ENCODE results near the gene LBHD2. TPM values are rescaled to one million over a fixed set of nuclear protein-coding genes. Genes with fewer than 3 reads are reported as not detected.
"Not testable (repeated sequence)": the region's sequence is repeated elsewhere in the genome, so short reads cannot be mapped to it uniquely, and the experiment has no call there.

Gene LBHD2
- not detected for total RNA-seq

DNA sequence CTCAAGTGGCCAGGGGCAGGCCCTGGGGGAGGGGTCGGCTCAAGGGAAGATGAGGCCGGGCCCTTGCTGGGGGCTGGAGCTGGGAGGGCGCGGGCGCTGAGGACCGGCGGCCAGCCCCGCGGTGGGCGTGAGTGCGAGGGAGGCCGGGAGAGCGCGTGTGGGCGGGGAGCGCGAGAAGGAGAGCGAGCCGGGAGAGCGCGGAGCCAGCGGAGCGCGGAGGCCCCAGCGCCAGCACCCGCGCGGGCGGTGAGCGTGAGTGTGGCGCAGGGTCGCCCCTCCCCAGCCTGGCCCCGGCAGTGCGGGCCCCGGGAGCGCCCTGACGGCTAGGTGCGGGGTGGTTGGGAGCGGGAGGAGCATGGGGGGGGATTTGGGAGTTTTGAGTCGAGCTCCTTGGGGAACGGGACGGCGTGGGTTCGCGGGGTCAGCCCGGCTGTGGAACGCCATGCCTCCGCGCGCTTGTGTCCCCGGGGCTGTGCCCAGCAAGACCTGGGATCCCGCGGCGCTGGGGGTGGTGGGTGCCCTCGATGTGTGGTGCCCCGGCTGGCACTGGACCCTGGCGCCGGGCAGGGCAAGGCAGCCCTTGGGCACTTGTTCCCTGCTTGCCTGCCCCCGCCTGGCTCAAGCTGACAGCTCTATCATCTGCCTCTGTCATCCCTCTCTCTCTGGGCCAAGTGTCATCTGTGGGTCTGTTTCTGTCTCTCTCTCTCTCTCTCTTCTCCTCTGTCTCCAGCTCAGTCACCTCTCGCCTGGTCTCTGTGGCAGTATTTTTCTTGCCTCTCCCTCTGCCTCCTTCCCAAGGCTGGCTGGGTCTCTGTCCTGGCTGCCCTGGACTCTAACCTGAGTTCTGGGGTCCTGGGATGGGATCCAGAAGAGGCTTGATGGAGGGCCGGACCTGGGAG is at the start of gene LBHD2:
TSS of gene LBHD2 (plus strand) at position 190 of the 899 bp plus-strand sequence. CDS start 1,803 bp downstream, outside the sequence.
- Histone ChIP-seq H3K4me1 (peaks cover 5% of the 10 kb centered on the region), H3K9me3 (no peaks in the 10 kb centered on the region), H3K36me3 (no peaks in the 10 kb centered on the region), H3K27ac (no peak within 1 kb of the TSS), H3K4me3 (peak within 1 kb of the TSS; percentile 17 to 32), H3K27me3 (no peaks in the 10 kb centered on the region)
- no peak for TF ChIP-seq POLR2AphosphoS5 (IDR thresholded peaks at IDR 0.05; ENCODE audit: insufficient read depth in 1 of 2, low read depth in 1 of 2)
- TF ChIP-seq, protein P1, sequence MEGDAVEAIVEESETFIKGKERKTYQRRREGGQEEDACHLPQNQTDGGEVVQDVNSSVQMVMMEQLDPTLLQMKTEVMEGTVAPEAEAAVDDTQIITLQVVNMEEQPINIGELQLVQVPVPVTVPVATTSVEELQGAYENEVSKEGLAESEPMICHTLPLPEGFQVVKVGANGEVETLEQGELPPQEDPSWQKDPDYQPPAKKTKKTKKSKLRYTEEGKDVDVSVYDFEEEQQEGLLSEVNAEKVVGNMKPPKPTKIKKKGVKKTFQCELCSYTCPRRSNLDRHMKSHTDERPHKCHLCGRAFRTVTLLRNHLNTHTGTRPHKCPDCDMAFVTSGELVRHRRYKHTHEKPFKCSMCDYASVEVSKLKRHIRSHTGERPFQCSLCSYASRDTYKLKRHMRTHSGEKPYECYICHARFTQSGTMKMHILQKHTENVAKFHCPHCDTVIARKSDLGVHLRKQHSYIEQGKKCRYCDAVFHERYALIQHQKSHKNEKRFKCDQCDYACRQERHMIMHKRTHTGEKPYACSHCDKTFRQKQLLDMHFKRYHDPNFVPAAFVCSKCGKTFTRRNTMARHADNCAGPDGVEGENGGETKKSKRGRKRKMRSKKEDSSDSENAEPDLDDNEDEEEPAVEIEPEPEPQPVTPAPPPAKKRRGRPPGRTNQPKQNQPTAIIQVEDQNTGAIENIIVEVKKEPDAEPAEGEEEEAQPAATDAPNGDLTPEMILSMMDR (IDR thresholded peaks at IDR 0.05) = no peak
- TF ChIP-seq POLR2A (IDR thresholded peaks at IDR 0.05) = no peak
- intact Hi-C loops (cut with DNase I) = no loop called here
- no peak for DNase-seq (ENCODE audit: extremely low spot score in 2 of 2)

DNA sequence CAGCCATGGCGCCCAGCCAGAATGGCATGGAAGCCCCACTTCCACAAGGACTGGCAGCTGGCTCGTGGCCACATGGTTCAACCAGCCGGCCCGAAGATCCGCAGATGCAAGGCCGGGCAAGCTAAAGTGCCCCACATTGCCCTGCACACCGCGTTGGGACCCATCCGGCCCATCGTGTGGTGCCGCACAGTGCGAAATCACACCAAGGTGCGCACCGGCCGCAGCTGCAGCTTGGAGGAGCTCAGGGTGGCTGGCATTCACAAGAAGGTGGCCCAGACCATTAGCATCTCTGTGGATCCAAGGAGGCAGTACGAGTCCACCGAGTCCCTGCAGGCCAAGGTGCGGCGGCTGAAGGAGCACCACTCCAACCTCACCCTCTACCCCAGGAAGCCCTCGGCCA is 42.5 kb upstream of the LBHD2 start:
- Histone ChIP-seq H3K4me3 (no peak overlapping the region), H3K36me3 (peaks cover 0 to 5% of the 10 kb centered on the region in 2 donors), H3K4me1 (peaks cover 25% of the 10 kb centered on the region), H3K27me3 (no peaks in the 10 kb centered on the region), H3K9me3 (no peaks in the 10 kb centered on the region), H3K27ac (no peak overlapping the region)
- no peak for DNase-seq (ENCODE audit: extremely low spot score in 2 of 2)
- intact Hi-C loops (cut with DNase I) = no loop called here
- TF ChIP-seq POLR2A (IDR thresholded peaks at IDR 0.05) (no peak), POLR2AphosphoS5 (IDR thresholded peaks at IDR 0.05; ENCODE audit: insufficient read depth in 1 of 2, low read depth in 1 of 2) (no peak)
- TF ChIP-seq, protein P1 (IDR thresholded peaks at IDR 0.05) = no peak

DNA sequence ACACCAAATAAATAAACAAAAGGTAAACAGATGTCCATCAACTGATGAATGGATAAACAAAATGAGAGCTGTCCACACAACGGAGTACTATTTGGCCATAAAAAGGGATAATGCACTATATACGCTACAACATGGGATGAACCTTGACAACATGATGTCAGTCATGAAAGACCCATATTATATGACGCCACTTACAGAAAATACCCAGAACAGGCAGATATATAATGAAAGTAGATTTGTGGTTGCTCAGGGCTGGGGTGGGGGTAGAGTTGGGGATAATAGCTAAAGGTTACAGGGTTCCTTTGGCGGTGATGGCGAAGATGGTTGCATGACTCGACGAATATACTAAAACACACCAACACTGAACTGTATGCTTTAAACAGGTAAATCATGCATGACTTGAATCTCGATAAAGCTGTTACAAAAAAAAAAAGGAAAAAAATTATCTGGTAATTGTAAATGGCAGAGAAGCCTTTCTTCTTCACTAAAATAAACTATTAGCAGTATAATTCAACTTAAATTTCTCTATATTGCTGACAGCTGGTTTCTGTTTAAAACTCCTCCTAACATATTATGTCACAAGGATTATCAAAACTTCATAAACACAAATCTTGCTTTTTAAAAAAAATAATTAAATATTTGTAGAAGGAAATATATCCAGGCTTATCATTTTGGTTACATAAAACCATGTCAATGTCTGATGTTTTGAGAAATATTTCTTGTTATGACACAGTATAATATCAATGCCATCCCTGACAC is 40.6 kb upstream of the LBHD2 start:
- intact Hi-C loops (cut with DNase I) = no loop called here
- H3K4me3 ChIP-seq = no peak overlapping the region
- TF ChIP-seq, protein P1 (IDR thresholded peaks at IDR 0.05) = no peak
- no peak for TF ChIP-seq POLR2A (IDR thresholded peaks at IDR 0.05)
- no peak for TF ChIP-seq POLR2AphosphoS5 (IDR thresholded peaks at IDR 0.05; ENCODE audit: insufficient read depth in 1 of 2, low read depth in 1 of 2)
- no peak overlapping the region for H3K27ac ChIP-seq
- peaks cover 0 to 5% of the 10 kb centered on the region in 2 donors for H3K36me3 ChIP-seq
- no peaks in the 10 kb centered on the region for H3K9me3 ChIP-seq
- H3K27me3 ChIP-seq = no peaks in the 10 kb centered on the region
- DNase-seq (ENCODE audit: extremely low spot score in 2 of 2) = no peak
- H3K4me1 ChIP-seq = peaks cover 29% of the 10 kb centered on the region

DNA sequence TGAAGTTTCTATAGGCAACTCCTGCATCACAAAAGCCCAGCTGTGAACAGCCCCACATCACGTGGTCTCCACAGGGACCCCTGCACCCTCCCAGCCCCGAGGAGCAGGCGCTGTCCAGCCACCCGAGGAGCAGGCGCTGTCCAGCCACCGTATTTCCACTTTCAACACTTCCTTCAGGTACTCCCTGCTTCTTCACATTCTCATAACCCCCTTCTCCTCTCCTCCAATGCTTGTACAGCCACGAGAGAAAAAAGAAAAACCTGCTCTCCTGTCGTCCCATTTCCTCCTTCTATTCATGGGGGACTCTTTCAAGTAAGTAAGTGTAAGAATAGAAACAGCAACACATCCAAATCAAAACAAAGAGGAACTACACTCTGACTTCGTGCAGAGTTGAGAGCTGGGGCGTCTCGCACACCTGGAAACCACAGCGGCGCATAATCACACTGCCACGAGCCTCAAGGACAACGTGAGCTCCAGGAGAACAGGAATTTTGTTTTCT is 38.6 kb upstream of the LBHD2 start:
- Histone ChIP-seq H3K36me3 (peaks cover 0 to 5% of the 10 kb centered on the region in 2 donors), H3K27me3 (no peaks in the 10 kb centered on the region), H3K27ac (no peak overlapping the region), H3K4me1 (peaks cover 29% of the 10 kb centered on the region), H3K4me3 (no peak overlapping the region), H3K9me3 (no peaks in the 10 kb centered on the region)
- DNase-seq (ENCODE audit: extremely low spot score in 2 of 2) = no peak
- TF ChIP-seq, protein P1 (IDR thresholded peaks at IDR 0.05) = no peak
- no peak for TF ChIP-seq POLR2A (IDR thresholded peaks at IDR 0.05)
- TF ChIP-seq POLR2AphosphoS5 (IDR thresholded peaks at IDR 0.05; ENCODE audit: insufficient read depth in 1 of 2, low read depth in 1 of 2) = no peak
- intact Hi-C loops (cut with DNase I) = no loop called here

DNA sequence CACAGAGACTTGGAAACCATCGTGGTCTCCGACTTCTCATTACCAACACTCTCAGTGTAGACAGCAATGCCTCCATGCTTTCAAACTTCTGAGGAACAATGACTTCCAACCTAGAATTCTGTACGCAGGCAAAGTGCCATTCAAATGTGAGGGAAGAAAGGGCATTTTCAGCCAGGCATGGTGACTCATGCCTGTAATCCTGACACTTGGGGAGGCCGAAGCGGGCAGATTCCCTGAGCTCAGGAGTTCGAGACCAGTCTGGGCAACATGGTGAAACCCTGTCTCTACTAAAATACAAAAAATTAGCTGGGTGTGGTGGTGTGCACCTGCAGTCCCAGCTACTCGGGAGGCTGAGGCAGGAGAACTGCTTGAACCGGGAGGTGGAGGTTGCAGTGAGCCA is 36.6 kb upstream of the LBHD2 start:
- H3K27ac ChIP-seq; H3K9me3 ChIP-seq; intact Hi-C loops (cut with DNase I); H3K36me3 ChIP-seq; H3K27me3 ChIP-seq; DNase-seq (ENCODE audit: extremely low spot score in 2 of 2); H3K4me3 ChIP-seq: not testable (repeated sequence)
- peaks cover 39% of the 10 kb centered on the region for H3K4me1 ChIP-seq

All from vagina (tissue), 2 donors.